NCI-H82 treated with DMSO at 0.1 percent for 48 hours (cell line): ENCODE results near the gene ATPAF2.

ENCODE experiments used
- DNase-seq: peaks from one replicate; lab custom pipeline; 2025; ENCODE audit not compliant: unreplicated experiment; lab: John Stamatoyannopoulos, UW

Gene ATPAF2

DNA sequence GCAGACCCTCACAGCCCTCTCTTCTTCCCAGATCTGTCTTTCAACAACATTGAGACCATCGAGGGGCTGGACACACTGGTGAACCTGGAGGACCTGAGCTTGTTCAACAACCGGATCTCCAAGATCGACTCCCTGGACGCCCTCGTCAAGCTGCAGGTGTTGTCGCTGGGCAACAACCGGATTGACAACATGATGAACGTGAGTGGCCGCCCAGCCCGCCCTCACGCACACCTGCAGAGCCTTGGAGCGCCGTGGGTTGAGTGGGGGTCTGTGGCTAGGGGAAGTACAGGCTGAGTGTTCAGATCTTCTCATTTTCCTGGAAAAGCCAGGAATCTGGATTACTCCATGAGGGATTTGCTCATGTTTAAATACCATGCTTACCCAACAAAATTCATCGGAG, 51.1 kb downstream of the ATPAF2 start:
- no peak for DNase-seq

DNA sequence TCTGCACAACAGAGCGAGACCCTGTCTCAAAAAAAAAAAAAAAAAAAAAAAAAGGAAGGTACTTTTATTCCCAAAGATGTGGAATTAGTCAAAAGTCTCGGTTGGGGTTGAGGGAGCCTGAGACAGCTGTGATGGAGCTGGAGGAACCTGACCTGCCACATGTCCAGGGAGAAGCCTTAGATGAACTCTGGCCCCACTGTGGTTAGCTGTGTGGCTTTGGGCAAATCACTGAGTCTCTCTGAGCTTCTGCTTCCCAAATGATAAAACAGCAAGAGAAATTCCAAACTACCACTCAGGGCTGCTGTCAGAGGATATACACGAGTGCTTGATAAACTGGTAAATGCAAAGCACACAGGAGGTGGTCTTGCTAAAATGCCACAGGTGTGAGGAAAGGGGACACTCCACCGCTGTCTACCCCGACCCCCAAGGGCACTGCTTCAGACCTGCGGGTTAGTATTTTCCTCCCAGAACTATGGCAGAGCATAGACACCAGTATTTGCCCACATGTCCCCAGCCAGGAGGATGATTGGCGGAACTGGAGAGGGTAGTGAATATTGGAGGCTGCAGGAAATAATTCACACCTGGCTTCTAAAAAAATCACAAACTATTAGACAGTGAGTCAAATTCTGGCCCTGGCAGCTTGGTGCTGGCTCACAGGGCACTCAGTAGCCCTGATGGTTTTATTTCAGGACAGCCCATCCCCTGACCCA, 51.6 kb downstream of the ATPAF2 start:
- DNase-seq = no peak

DNA sequence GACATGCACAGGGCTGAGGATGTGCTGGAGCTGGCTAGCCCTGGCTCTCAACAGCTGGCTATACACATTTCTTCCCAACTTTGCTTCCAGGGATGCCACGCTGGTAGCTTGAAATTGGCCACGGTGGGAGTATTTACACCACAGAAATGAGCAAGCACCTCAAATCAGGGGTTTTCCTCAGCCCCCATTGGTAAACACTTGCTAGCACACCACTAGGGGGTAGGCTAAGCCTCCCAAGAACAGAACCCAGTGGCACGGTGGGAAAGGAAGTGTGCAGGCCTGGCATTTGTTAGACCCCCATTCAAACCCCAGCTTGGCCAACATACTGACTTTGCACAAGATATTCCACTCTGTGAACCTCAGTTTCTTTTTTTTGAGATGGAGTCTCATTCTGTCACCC, 53.4 kb downstream of the ATPAF2 start:
- DNase-seq = no peak

DNA sequence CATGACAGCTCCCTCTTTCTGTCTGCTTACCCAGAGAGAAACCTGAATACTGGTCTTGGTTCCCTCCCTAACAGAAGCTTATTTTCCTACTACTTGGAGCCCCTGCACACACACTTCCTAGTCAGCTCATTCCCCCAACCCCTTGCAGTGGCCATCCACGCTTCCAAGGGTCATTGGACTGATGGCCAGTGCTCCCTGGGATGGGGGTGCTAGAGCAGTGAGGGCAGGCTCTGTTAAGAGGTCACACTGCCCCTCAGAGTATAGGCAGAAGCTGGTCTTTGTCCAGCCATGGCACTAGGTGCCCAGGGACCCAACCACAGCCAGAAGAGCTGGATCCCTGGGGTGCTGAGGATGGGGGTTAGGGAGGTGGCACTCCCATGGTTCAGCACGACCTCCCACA, 53.8 kb downstream of the ATPAF2 start:
- DNase-seq = no peak

DNA sequence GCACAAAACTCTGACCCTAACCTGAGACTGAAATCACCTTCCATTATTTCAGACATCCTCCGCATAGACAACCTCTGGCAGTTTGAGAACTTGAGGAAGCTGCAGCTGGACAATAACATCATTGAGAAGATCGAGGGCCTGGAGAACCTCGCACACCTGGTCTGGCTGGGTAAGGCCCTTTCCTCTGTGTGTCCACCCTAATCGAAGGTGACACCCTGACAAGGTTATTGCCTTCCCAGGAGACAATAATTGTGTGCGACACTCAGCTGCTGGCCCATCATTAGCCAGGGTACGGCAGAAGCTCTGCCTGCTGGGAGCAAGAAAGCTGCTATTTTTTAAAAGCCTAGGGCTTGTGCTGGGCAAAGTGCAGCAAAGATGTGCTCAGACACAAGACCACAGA, 55.2 kb downstream of the ATPAF2 start:
- DNase-seq = no peak

DNA sequence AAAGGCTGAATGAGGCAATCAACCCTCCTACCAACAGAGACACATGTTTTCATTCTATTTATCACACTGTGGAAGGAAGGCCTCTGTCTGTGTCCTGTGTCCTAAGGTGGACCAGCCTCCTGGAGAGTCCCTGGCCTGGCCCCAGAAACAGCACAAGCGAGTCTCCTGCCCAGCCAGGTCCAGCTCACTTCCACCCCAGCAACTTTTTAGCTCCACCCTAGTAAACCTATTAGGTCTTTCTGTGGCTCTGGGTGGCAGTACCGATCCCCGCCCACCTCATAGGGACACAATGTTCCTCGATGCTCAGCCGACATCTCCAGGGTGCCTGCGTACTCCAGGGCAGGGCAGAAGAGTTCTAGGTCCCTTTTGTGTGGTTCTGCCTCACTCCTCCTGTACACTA, 55.6 kb downstream of the ATPAF2 start:
- no peak for DNase-seq

DNA sequence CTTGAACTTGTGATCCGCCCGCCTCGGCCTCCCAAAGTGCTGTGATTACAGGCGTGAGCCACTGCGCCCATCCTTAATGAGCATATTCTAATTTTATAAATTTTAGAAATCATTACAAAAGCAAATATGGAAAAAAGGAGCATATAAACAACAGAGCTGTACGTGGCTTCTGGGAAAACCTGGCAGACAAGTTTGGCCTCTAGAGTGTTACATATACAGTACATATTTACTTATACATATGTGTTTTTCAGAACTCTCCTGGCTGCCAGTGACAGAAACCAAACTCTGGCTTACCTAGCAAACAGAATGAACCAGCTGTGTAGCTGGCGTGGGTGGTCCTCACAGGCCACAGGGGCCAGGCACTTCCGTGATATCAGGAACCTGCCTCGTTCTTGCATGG, 56.2 kb downstream of the ATPAF2 start:
- no peak for DNase-seq

DNA sequence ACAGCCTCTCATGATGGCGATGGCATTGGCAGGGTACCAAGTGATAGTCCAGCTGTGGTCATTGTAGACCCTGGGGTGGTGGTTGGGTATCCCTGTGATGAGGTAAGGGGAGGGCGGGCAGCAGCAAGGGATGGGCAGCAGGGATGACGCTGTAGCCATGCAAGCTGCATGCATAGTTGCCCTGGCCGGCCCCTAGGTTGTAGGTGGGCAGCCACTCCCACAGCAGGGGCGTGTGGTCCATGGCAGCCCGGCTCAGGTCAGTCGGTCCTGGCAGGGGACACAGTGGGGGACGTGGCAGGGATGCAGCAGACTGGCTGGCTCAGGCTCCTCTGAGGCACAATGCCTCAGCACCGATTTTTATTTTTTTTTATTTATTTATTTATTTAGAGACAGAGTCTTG, 57.6 kb downstream of the ATPAF2 start:
- DNase-seq = no peak

DNA sequence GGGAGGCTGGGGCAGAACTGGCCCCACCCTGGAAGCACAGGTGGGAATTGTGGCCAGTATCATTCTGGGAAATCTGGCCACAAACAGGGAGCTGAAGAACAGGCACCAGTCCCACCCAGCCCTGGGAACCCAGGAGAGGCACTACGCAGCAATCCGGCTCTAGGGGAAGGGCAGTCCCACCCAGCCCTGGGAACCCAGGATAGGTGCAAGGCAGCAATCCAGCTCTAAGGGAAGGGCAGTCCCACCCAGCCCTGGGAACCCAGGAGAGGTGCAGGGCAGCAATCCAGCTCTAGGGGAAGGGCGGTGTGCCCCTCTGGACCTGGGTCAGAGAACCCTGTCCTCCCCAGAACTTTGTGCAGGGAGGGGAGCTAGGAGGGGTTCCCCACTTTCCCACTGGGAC, 59.2 kb downstream of the ATPAF2 start:
- DNase-seq = no peak

DNA sequence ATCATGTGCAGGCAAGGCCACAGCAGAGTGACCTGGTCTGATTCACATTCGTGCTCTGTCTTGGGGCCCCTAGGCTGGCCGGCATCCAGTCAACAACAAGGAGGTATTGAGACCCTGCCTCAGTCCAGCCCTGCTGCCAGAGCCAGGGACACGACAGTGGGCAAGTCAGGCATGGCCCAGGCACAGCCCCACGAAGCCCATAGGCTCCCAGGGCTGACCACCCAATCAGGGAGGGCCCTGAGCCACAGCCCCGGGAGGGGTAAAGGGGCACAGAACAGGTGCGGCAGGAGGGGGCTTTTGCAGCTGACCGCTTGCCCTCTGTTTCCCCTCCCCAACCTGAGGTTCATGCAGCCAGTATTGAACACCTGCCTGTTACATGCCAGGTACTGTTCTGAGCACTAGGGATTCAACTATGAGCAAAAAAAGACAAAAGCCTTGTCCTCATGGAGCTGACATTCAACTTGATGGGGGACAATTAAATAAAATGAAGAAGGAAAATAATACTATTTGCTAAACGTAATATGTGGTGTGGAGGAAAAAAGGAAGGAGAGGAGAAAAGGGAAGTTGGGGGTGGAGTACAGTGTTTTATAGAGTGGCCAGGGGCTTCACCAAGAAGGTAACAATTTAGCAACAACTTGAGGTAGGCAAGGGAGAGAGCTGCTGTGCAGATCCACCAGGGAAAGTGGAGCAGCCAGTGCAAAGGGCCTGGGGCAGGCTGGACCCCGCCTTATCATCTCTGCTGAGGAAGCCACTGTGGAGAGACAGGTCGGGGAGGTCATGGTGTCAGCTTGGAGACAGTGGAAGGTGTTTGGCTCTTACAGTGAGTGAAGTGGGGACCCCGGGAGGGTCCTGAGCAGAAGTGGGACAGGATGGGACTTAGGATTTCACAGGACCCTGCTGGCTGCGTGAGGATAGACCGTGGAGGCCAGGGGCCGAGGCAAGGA, 60.2 kb downstream of the ATPAF2 start:
- DNase-seq = no peak

DNA sequence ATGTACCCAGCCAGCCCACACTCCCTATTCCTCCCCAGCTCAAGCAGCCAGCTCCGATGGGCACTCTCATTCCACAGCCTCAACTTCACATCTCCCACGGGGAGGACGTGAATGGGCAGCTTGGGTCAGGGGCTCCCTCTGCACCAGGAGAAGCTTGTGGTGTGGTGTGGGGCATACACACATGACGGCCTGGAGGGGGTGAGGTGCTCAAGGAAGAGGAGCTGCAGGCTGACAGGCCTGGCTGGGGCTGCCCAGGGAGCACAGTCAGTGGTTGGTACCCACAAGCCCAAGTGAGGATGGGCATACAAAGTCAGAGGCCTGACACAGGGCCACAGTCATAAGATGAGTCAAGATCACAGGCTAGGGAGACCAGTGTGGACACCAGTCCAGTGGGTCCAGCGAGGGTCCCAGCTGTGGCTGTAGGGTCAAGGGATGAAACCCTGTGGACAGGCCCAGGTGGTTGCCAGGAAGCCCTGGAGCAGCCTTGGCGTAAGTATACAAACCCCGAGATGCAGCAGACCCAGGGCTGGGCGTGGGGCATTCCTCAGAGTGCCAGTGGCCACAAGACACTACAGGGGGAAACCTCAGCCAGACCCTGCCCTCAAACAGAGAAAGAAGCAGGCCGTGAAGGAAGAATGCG, 61.9 kb downstream of the ATPAF2 start:
- no peak for DNase-seq

DNA sequence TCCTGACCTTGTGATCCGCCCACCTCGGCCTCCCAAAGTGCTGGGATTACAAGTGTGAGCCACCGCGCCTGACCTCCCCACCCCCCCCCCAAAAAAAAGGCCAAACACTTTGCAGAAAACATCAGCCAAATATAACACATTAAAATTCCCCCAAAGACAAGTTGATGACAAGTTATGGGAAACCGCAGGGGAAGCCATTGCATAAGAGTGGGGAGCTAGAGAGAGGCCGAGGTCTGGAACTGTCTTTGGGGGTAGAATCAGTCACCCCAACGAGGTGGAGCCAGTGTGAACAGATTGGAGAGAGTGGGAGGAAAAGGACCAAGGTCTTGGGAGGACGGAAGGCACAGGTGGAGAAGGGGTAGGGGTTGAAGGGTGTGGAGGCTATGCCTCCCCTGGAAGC, 63.5 kb downstream of the ATPAF2 start:
- no peak for DNase-seq

DNA sequence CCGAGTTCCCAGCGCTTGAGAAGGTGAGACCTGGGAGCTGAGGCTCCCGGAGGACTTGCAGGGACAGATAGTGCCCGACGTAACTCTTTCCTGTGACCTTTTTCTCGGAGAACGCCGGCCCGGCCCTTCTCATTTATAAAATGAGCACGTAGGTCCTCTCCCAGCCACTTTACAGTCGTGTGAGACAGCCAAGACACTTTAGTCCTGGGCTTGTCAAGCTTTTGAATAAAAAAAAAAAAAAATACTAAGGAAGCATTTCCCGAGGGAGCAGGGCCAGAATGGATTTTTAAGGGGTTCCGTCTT, 66.1 kb downstream of the ATPAF2 start:
- DNase-seq = no peak

DNA sequence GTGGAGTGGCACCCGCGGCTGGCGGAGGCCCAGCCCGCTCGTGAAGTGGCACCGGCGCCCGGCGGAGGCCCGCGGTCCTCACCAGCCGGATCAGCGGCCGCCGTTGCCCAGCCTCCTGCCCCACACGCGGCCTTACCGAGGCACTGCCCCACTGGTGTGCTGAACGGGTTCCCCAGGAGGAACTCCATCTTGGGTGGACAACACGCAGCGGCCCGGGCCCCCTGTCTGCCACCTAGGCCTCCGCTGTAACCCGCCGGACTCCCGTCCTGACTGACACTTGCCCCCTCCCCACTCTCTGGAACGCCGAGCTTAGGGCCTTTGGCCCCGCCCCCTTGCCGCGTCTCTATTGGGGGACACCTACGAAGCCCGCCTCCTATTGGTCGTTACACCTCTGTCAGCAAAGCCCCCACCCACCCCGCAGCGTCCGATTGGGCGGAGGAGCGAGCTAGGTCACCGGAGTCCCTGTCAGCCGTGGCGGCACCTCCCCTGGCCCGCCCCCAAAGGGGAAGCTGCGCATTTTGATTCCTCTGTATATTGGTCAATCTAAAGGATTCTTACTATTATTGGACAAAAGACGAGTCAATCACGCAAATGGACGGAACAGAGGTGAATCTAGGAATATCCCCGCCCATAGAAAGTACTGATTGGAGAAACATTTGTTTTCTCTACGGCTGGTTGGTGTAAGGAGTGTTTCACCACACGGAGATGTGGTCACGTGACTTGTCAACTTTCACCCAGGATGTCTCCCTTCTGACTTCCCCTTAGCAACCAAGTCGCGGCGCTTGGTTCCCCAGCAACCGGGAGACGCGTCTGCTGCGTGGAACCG, 66.6 kb downstream of the ATPAF2 start, which contains the start of the genes DRC3 and TOM1L2:
DRC3 (plus strand) TSS at position 737 of the 826 bp plus-strand sequence. CDS start 4,737 bp downstream, outside the sequence.
TOM1L2 (minus strand) TSS at position 275 of the 826 bp plus-strand sequence; CDS start at position 188, 87 bp downstream.
- DNase-seq = peak; percentile 100

DNA sequence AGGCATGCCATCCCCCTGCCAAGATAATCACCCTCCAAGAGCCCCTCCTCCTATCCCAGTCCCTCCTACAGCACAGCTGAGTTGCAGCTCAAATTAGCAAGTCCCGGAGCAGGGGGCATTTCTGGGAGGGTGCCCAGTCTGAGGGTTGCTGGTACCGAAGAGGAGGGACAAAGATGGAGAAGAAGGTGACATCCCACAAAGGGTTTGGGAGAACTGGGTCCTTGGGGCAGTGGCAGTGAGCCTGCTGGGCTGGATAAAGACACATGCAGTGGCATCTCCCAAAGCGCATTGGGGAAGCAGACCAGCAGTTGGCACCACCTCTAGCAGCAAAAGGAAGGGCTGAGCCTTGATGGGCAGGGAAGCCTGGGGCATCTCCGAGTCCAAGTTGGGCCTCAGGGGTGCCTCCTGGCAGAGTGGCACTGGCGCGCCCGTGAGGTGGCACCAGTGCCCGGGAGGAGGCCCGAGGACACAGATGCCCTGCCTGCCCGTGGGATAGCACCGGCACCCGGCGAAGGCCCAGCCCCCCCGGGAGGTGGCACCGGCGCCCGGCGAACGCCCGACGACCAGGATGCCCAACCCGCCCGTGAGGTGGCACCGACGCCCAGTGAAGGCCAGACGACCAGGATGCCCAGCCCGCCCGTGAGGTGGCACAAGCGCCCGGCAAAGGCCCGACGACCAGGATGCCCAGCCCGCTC, 67.4 kb downstream of the ATPAF2 start:
- no peak for DNase-seq

DNA sequence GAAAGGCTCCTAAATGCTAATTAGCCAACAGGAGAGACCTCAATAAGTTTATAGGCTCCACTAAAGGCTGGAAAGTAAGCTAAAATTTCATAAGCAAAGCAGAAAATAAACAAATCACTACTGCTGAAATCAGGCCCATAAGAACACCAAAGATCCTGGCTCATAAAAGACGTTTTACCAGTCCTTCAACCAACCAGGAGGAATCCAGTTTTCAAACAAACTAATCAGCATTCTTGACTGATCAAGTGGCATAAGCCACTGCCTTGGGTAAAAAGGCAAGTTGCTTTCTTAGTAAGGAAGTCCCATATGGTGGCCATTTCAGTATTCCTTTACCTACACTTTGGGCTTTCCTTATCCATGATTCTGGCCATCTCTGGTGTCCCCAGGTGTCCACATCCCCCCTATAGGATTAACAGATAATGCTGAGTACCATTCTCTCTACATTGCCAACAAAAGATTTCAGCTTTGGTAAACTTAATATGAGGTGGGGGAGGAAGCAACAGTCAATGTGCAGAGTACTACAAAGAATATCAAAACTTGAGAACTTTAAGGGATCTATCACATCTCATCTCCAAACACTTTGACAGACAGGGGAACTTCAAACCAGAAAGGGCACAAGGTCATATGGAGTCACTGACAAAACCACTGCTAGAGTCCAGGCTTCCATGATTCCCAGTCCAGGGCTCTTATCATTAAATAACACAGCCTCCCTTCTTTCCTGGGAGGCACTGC, 68.1 kb downstream of the ATPAF2 start:
- DNase-seq = no peak
